B cell (primary cell): ENCODE results near the gene PRR23E.

Experiments used
- EZH2 ChIP-seq: IDR thresholded peaks from 2 replicates; pipeline ENCODE4 v1.6.1; 2012; ENCODE audit warnings: borderline replicate concordance, low read depth, mild to moderate bottlenecking, moderate library complexity, low read length; ENCODE audit not compliant: insufficient read depth, poor library complexity, severe bottlenecking
- TF ChIP-seq, protein P1 (sequence below): fragments of 200-600 bp; IDR thresholded peaks from one replicate; pipeline ENCODE4 v1.8.0; 2022; ENCODE audit warnings: antibody characterized with exemption, mild to moderate bottlenecking

DNA sequence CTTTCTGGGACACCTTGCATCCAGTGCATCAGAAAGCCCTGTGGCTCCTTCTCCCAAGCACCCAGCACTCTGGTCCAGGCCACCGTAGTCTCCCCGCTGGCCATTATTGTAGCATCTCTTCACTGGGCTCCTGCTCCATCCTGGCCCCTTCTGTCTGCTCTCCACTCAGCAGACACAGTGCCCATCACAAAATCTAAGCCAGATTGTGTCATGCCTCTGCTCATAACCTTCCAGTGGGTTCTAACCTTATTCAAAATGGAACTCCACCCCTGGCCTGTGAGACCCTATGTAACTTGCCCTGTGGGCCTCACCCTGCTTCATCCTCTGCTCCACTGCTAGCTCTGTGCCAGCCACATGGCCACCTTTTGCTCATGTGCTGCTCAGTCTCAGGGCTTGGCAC is 31.7 kb upstream of the PRR23E start:
- TF ChIP-seq, protein P1, sequence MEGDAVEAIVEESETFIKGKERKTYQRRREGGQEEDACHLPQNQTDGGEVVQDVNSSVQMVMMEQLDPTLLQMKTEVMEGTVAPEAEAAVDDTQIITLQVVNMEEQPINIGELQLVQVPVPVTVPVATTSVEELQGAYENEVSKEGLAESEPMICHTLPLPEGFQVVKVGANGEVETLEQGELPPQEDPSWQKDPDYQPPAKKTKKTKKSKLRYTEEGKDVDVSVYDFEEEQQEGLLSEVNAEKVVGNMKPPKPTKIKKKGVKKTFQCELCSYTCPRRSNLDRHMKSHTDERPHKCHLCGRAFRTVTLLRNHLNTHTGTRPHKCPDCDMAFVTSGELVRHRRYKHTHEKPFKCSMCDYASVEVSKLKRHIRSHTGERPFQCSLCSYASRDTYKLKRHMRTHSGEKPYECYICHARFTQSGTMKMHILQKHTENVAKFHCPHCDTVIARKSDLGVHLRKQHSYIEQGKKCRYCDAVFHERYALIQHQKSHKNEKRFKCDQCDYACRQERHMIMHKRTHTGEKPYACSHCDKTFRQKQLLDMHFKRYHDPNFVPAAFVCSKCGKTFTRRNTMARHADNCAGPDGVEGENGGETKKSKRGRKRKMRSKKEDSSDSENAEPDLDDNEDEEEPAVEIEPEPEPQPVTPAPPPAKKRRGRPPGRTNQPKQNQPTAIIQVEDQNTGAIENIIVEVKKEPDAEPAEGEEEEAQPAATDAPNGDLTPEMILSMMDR = no peak
- no peak for TF ChIP-seq EZH2
